Peyer's patch (tissue), 4 donors: ENCODE measurements around the gene SMIM38.

Source experiments
- POLR2A ChIP-seq, 2 donors: fragments of 450-650 bp; IDR thresholded peaks; one replicate each; pipeline ENCODE4 v1.5.1; 2017; ENCODE audit warnings: antibody characterized with exemption in 2 of 2, mild to moderate bottlenecking in 2 of 2, moderate library complexity in 2 of 2
- TF ChIP-seq, protein P1 (sequence below), 6 experiments: fragments of 450-650 bp in 4 of 6; fragments of 200-600 bp in 2 of 6; sonication (generic) in 1 of 6; IDR thresholded peaks; one replicate each; pipeline ENCODE4 v1.5.1; 2017 to 2019; ENCODE audit warnings: antibody characterized with exemption in 6 of 6, mild to moderate bottlenecking in 3 of 6, moderate library complexity in 1 of 6

DNA sequence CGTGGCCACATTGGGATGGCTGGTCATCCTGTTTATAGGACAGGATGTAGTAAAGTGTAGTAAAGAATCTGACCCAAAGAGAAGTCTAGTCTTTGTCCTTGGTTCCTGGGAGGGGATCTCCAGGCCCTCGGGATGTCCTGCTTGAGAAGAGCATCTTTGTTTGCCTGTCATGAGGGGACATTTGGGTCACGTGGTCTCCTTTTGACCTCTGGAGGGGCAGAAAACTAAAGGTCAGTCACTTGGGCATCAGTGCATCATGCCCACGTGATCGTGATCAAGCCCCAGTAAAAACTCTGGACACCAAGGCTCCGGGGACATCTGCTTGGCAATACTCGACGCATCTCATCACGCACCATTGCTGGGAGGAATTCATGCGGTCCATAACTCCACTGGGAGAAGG, 9.1 kb downstream of the SMIM38 start:
- TF ChIP-seq, protein P1, sequence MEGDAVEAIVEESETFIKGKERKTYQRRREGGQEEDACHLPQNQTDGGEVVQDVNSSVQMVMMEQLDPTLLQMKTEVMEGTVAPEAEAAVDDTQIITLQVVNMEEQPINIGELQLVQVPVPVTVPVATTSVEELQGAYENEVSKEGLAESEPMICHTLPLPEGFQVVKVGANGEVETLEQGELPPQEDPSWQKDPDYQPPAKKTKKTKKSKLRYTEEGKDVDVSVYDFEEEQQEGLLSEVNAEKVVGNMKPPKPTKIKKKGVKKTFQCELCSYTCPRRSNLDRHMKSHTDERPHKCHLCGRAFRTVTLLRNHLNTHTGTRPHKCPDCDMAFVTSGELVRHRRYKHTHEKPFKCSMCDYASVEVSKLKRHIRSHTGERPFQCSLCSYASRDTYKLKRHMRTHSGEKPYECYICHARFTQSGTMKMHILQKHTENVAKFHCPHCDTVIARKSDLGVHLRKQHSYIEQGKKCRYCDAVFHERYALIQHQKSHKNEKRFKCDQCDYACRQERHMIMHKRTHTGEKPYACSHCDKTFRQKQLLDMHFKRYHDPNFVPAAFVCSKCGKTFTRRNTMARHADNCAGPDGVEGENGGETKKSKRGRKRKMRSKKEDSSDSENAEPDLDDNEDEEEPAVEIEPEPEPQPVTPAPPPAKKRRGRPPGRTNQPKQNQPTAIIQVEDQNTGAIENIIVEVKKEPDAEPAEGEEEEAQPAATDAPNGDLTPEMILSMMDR (IDR thresholded peaks at IDR 0.05) = no peak
- TF ChIP-seq POLR2A (IDR thresholded peaks at IDR 0.05) = no peak
